ENCODE measurements around the gene ASNSD1. TPM values are rescaled to one million over a fixed set of nuclear protein-coding genes. Genes with fewer than 3 reads are reported as not detected.

ASNSD1 gene
- total RNA-seq, 1 experiment from 2014 or later: 33.7 TPM

GRCh38 chr2:189654641-189655040 is 6.6 kb upstream of the ASNSD1 start:
- no peaks in the 10 kb centered on the region for H3K9me3 ChIP-seq (ENCODE audit: low read length)
- no peak overlapping the region for H3K27ac ChIP-seq (ENCODE audit: low read length)
- ChIA-PET POLR2A (ENCODE audit: unreplicated experiment) (no interaction called here), CTCF (interaction anchor here (0.7 kb wide), 1 partner anchor 119 kb away, joined by 4 read pairs; no protein-coding TSS in a partner anchor)
- H3K4me3 ChIP-seq (ENCODE audit: low read length): no peak overlapping the region
- H3K27me3 ChIP-seq (ENCODE audit: low read length): no peaks in the 10 kb centered on the region
- peaks cover 11% of the 10 kb centered on the region for H3K4me1 ChIP-seq (ENCODE audit: insufficient read depth, low read length)
- no peaks in the 10 kb centered on the region for H3K36me3 ChIP-seq (ENCODE audit: low read depth, low read length)
- no peaks in the 10 kb centered on the region for H3K9me2 ChIP-seq (replicated peaks; ENCODE audit: low read length)
- no peak for DNase-seq
- H3K9ac ChIP-seq (ENCODE audit: low read length): no peak overlapping the region
- no peak for ATAC-seq
- H3K79me2 ChIP-seq (ENCODE audit: low read length): no peaks in the 10 kb centered on the region
- TF ChIP-seq EZH2phosphoT487 (IDR thresholded peaks at IDR 0.05; ENCODE audit: borderline replicate concordance, low read length): no peak
- TF ChIP-seq CTCF (conservative IDR thresholded peaks at IDR 0.05; ENCODE audit: low read depth, low read length): no peak
- TF ChIP-seq EZH2 (IDR thresholded peaks at IDR 0.05; ENCODE audit: low read length, unreplicated experiment): no peak
- no peak overlapping the region for H2AFZ ChIP-seq (ENCODE audit: low read length)
- intact Hi-C loops (cut with micrococcal nuclease): no loop called here
- H3F3A ChIP-seq (ENCODE audit: low read length, unreplicated experiment): no peaks in the 10 kb centered on the region
- H4K20me1 ChIP-seq (ENCODE audit: low read length): no peaks in the 10 kb centered on the region
- no TSS peak for BruUV-seq (replicated peaks)
- no peak overlapping the region for H3K4me2 ChIP-seq (ENCODE audit: low read length)

GRCh38 chr2:189657867-189658266 is 3.4 kb upstream of the ASNSD1 start:
- H3F3A ChIP-seq (ENCODE audit: low read length, unreplicated experiment): no peaks in the 10 kb centered on the region
- CTCF ChIA-PET: no interaction called here

More at GRCh38 chr2:189657867-189658266, 3.4 kb upstream of the ASNSD1 start:
- no peaks in the 10 kb centered on the region for H3K9me3 ChIP-seq (ENCODE audit: low read length)
- no peaks in the 10 kb centered on the region for H4K20me1 ChIP-seq (ENCODE audit: low read length)
- peaks cover 30% of the 10 kb centered on the region for H3K4me1 ChIP-seq (ENCODE audit: insufficient read depth, low read length)
- POLR2A ChIA-PET (ENCODE audit: unreplicated experiment): no interaction called here
- no peak overlapping the region for H2AFZ ChIP-seq (ENCODE audit: low read length)
- intact Hi-C loops (cut with micrococcal nuclease): no loop called here
- no peaks in the 10 kb centered on the region for H3K27me3 ChIP-seq (ENCODE audit: low read length)
- H3K36me3 ChIP-seq (ENCODE audit: low read depth, low read length): no peaks in the 10 kb centered on the region
- BruUV-seq (replicated peaks): no TSS peak
- ATAC-seq (no peak), DNase-seq (no peak)
- no peak overlapping the region for H3K27ac ChIP-seq (ENCODE audit: low read length)
- TF ChIP-seq EZH2phosphoT487 (IDR thresholded peaks at IDR 0.05; ENCODE audit: borderline replicate concordance, low read length) (no peak), EZH2 (IDR thresholded peaks at IDR 0.05; ENCODE audit: low read length, unreplicated experiment) (no peak), CTCF (conservative IDR thresholded peaks at IDR 0.05; ENCODE audit: low read depth, low read length) (no peak)
- no peak overlapping the region for H3K4me2 ChIP-seq (ENCODE audit: low read length)
- peaks cover 16% of the 10 kb centered on the region for H3K79me2 ChIP-seq (ENCODE audit: low read length)
- no peaks in the 10 kb centered on the region for H3K9me2 ChIP-seq (replicated peaks; ENCODE audit: low read length)
- no peak overlapping the region for H3K4me3 ChIP-seq (ENCODE audit: low read length)
- H3K9ac ChIP-seq (ENCODE audit: low read length): no peak overlapping the region
